ENCODE results near the gene ACVRL1. TPM values are rescaled to one million over a fixed set of nuclear protein-coding genes. Genes with fewer than 3 reads are reported as not detected.

ACVRL1 gene
- total and polyA plus RNA-seq, 9 of the 15 experiments (the other 6 are each of a cell fraction or from before 2014, with no cell fraction given): 0.07 to 1.4 (median 0.30) TPM

DNA sequence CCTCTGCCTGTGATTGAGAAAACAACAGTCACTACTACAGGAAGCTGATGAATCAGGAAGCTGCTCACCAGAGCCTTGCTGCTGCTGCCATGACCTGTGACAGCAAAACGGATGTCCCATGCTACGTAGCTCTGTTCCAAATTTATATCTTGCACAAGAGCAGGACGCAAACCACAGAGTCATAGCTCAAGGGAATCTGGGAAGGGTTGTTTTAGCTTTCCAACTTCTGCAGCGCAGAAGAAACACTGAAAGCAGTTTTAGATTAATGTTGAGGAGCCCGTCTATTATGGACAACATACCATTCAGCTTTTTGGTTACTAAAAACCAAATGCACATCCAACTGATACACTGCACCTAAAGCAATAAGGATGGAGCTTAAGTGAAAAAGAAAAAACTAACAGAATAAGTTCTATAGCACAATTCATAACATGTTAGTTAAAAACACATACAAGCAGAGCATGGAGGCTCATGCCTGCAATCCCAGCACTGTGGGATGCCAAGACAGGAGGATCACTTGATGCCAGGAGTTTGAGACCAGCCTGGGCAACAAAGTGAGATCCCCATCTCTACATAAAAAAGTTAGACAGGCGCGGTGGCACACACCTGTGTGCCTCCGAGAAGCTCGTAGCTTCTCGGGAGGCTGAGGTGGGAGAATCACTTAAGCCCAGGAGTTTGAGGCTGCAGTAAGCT is 21.1 kb upstream of the ACVRL1 start (continued):
- TF ChIP-seq, protein P1, sequence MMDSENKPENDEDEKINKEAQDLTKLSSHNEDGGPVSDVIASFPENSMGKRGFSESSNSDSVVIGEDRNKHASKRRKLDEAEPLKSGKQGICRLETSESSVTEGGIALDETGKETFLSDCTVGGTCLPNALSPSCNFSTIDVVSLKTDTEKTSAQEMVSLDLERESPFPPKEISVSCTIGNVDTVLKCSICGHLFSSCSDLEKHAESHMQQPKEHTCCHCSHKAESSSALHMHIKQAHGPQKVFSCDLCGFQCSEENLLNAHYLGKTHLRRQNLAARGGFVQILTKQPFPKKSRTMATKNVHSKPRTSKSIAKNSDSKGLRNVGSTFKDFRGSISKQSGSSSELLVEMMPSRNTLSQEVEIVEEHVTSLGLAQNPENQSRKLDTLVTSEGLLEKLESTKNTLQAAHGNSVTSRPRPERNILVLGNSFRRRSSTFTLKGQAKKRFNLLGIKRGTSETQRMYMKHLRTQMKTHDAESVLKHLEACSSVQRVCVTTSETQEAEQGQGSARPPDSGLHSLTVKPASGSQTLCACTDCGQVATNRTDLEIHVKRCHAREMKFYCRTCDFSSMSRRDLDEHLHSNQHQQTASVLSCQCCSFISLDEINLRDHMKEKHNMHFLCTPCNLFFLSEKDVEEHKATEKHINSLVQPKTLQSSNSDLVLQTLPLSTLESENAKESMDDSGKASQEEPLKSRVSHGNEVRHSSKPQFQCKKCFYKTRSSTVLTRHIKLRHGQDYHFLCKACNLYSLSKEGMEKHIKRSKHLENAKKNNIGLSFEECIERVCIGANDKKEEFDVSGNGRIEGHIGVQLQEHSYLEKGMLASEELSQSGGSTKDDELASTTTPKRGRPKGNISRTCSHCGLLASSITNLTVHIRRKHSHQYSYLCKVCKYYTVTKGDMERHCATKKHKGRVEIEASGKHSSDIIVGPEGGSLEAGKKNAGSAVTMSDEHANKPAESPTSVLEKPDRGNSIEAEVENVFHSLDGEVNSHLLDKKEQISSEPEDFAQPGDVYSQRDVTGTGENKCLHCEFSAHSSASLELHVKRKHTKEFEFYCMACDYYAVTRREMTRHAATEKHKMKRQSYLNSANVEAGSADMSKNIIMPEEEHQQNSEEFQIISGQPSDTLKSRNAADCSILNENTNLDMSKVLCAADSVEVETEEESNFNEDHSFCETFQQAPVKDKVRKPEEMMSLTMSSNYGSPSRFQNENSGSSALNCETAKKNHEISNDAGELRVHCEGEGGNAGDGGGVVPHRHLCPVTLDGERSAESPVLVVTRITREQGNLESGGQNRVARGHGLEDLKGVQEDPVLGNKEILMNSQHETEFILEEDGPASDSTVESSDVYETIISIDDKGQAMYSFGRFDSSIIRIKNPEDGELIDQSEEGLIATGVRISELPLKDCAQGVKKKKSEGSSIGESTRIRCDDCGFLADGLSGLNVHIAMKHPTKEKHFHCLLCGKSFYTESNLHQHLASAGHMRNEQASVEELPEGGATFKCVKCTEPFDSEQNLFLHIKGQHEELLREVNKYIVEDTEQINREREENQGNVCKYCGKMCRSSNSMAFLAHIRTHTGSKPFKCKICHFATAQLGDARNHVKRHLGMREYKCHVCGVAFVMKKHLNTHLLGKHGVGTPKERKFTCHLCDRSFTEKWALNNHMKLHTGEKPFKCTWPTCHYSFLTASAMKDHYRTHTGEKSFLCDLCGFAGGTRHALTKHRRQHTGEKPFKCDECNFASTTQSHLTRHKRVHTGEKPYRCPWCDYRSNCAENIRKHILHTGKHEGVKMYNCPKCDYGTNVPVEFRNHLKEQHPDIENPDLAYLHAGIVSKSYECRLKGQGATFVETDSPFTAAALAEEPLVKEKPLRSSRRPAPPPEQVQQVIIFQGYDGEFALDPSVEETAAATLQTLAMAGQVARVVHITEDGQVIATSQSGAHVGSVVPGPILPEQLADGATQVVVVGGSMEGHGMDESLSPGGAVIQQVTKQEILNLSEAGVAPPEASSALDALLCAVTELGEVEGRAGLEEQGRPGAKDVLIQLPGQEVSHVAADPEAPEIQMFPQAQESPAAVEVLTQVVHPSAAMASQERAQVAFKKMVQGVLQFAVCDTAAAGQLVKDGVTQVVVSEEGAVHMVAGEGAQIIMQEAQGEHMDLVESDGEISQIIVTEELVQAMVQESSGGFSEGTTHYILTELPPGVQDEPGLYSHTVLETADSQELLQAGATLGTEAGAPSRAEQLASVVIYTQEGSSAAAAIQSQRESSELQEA (IDR thresholded peaks at IDR 0.05; ENCODE audit: low read depth): no peak; the same call in 1 of the 2 replicates
- TF ChIP-seq HDAC2 (IDR thresholded peaks at IDR 0.05) (no peak), FOSL1 (tag; conservative IDR thresholded peaks at IDR 0.05) (peak; percentile 62; the same call in 1 of the 2 replicates), EP400 (IDR thresholded peaks at IDR 0.05) (no peak), PHB (CRISPR knock-in tag; IDR thresholded peaks at IDR 0.05) (no peak), HDAC6 (IDR thresholded peaks at IDR 0.05; ENCODE audit: low read depth, low read length) (no peak), DNMT1 (IDR thresholded peaks at IDR 0.05) (no peak), EHMT2 (IDR thresholded peaks at IDR 0.05) (no peak), ZNF785 (CRISPR knock-in tag; IDR thresholded peaks at IDR 0.05) (no peak), KLF6 (CRISPR knock-in tag; IDR thresholded peaks at IDR 0.05; ENCODE audit: borderline replicate concordance) (no peak), LCOR (CRISPR knock-in tag; IDR thresholded peaks at IDR 0.05) (no peak), ZNF699 (CRISPR knock-in tag; IDR thresholded peaks at IDR 0.05; ENCODE audit: insufficient replicate concordance) (no peak), ZBTB43 (CRISPR knock-in tag; IDR thresholded peaks at IDR 0.05) (no peak), RBM25 (IDR thresholded peaks at IDR 0.05; ENCODE audit: low read depth, low read length, severe bottlenecking) (no peak), L3MBTL2 (IDR thresholded peaks at IDR 0.05) (peak; percentile 33; the same call in 1 of the 2 replicates), NKRF (IDR thresholded peaks at IDR 0.05; ENCODE audit: borderline replicate concordance) (no peak), MXI1 (IDR thresholded peaks at IDR 0.05; ENCODE audit: low read depth, low read length) (no peak), ZFPM2 (CRISPR knock-in tag; IDR thresholded peaks at IDR 0.05) (no peak)
